Activated naive CD8-positive, alpha-beta T cell treated with anti-CD3 and anti-CD28 coated beads, Interleukin-2, amount 10 ng/mL, durations not matched to agents 7 days and 5 days (primary cell): Measurements from ENCODE around the gene DNAAF5. TPM values are rescaled to one million over a fixed set of nuclear protein-coding genes. Genes with fewer than 3 reads are reported as not detected.
"Not testable (repeated sequence)": the region's sequence is repeated elsewhere in the genome, so short reads cannot be mapped to it uniquely, and the experiment has no call there.

Experiments used
- ATAC-seq: fragments of 150-1000 bp; cut with Tn5 transposase; one replicate; pipeline ENCODE4 v1.10.0; 2021; ENCODE audit warnings: low read depth, moderate library complexity
- POLR2A ChIA-PET: fragments of 350-600 bp; sonication (Branson Sonifier 250); formaldehyde crosslinking; loops from one replicate; lab custom pipeline; 2021; ENCODE audit warnings: antibody characterized with exemption; lab: Charles Lee
- DNase-seq: peaks from one replicate; pipeline ENCODE4 v3.0.0; 2021
- H3K27ac Mint-ChIP-seq: one replicate; pipeline ENCODE4 v1.8.0; 2022; ENCODE audit warnings: mild to moderate bottlenecking, mixed read lengths
- H3K27me3 Mint-ChIP-seq: one replicate; pipeline ENCODE4 v1.8.0; 2022; ENCODE audit warnings: mild to moderate bottlenecking, moderate library complexity, mixed read lengths
- H3K36me3 Mint-ChIP-seq: one replicate; pipeline ENCODE4 v1.8.0; 2021; ENCODE audit warnings: mild to moderate bottlenecking, mixed read lengths
- H3K4me1 Mint-ChIP-seq: one replicate; pipeline ENCODE4 v1.8.0; 2021; ENCODE audit warnings: mixed read lengths
- H3K4me3 Mint-ChIP-seq: one replicate; pipeline ENCODE4 v1.8.0; 2022; ENCODE audit warnings: mild to moderate bottlenecking, moderate library complexity, mixed read lengths
- H3K9me3 Mint-ChIP-seq: one replicate; pipeline ENCODE4 v1.8.0; 2021; ENCODE audit warnings: mixed read lengths
- total RNA-seq, 2 experiments: library from RNA; stranded (reverse); gene quantifications; one replicate each; pipeline ENCODE4 v1.2.3, GENCODE V29; 2021

Gene DNAAF5
- total RNA-seq, 2 experiments from 2014 or later, result 18.3 to 22.4 TPM

- DNase-seq (no peak), ATAC-seq (no peak)
- POLR2A ChIA-PET, result no interaction called here
- H3K27me3 Mint-ChIP-seq, result peaks cover 2% of the 10 kb centered on the region
- no peak overlapping the region for H3K4me3 Mint-ChIP-seq
- H3K9me3 Mint-ChIP-seq, result no peaks in the 10 kb centered on the region
- no peak overlapping the region for H3K27ac Mint-ChIP-seq
- peaks cover 2% of the 10 kb centered on the region for H3K4me1 Mint-ChIP-seq
- no peaks in the 10 kb centered on the region for H3K36me3 Mint-ChIP-seq
These were observed 75.5 kb downstream of the DNAAF5 start for GRCh38 chr7:801940-802381.

- DNase-seq, result no peak
- no peak for ATAC-seq
- Mint-ChIP-seq H3K27ac (no peak overlapping the region), H3K27me3 (peaks cover 2% of the 10 kb centered on the region), H3K4me1 (peaks cover 2% of the 10 kb centered on the region), H3K4me3 (no peak overlapping the region), H3K9me3 (no peaks in the 10 kb centered on the region), H3K36me3 (peaks cover under 1% of the 10 kb centered on the region)
- POLR2A ChIA-PET, result no interaction called here
These were observed 76.2 kb downstream of the DNAAF5 start for GRCh38 chr7:802500-803242.

- H3K4me1 Mint-ChIP-seq, result peaks cover 2% of the 10 kb centered on the region
These were observed 76.7 kb downstream of the DNAAF5 start for GRCh38 chr7:803243-803635.

GRCh38 chr7:803796-804195, 77.3 kb downstream of the DNAAF5 start:
- H3K27me3 Mint-ChIP-seq, result peaks cover 13% of the 10 kb centered on the region
- H3K36me3 Mint-ChIP-seq, H3K4me3 Mint-ChIP-seq, H3K27ac Mint-ChIP-seq, H3K9me3 Mint-ChIP-seq, ATAC-seq, H3K4me1 Mint-ChIP-seq, DNase-seq, POLR2A ChIA-PET: not testable (repeated sequence)

More at GRCh38 chr7:803243-803635, 76.7 kb downstream of the DNAAF5 start:
- no peak for ATAC-seq
- Mint-ChIP-seq H3K27me3 (peaks cover 7% of the 10 kb centered on the region), H3K9me3 (peaks cover 2% of the 10 kb centered on the region), H3K27ac (no peak overlapping the region), H3K4me3 (no peak overlapping the region), H3K36me3 (peaks cover 3% of the 10 kb centered on the region)
- DNase-seq, result no peak
- POLR2A ChIA-PET, result no interaction called here

GRCh38 chr7:805261-805660, 78.8 kb downstream of the DNAAF5 start:
- Mint-ChIP-seq H3K9me3 (peaks cover 2% of the 10 kb centered on the region), H3K4me3 (no peak overlapping the region), H3K36me3 (peaks cover 5% of the 10 kb centered on the region), H3K27me3 (peaks cover 23% of the 10 kb centered on the region), H3K27ac (no peak overlapping the region), H3K4me1 (peaks cover 2% of the 10 kb centered on the region)
- no peak for ATAC-seq
- POLR2A ChIA-PET, result no interaction called here
- no peak for DNase-seq

- Mint-ChIP-seq H3K4me1 (peaks cover 34% of the 10 kb centered on the region), H3K9me3 (no peaks in the 10 kb centered on the region), H3K4me3 (peak overlapping the region; percentile 80), H3K36me3 (peaks cover 4% of the 10 kb centered on the region), H3K27ac (peak overlapping the region; percentile 70), H3K27me3 (peaks cover 31% of the 10 kb centered on the region)
- no peak for ATAC-seq
- POLR2A ChIA-PET, result interaction anchor here (0.7 to 3.3 kb wide), 4 partner anchors 16 to 60 kb away, joined by 3 to 20 read pairs (median 8); partner anchors contain the start of genes GET4 and SUN1
- peak; percentile 54 for DNase-seq
These were observed 89.1 kb downstream of the DNAAF5 start for GRCh38 chr7:815284-816216.

GRCh38 chr7:816300-816750, 89.8 kb downstream of the DNAAF5 start:
- POLR2A ChIA-PET, result interaction anchor here (0.7 to 3.3 kb wide), 5 partner anchors 15 to 200 kb away, joined by 3 to 20 read pairs (median 4); partner anchors contain the start of genes GET4 and SUN1
- peaks cover 4% of the 10 kb centered on the region for H3K36me3 Mint-ChIP-seq
- DNase-seq (peak; percentile 97), ATAC-seq (peak; percentile 99)
- peak overlapping the region; percentile 80 for H3K4me3 Mint-ChIP-seq
- H3K27me3 Mint-ChIP-seq, result peaks cover 27% of the 10 kb centered on the region
- H3K9me3 Mint-ChIP-seq, result no peaks in the 10 kb centered on the region
- peaks cover 36% of the 10 kb centered on the region for H3K4me1 Mint-ChIP-seq
- no peak overlapping the region for H3K27ac Mint-ChIP-seq

GRCh38 chr7:816751-817671, 90.5 kb downstream of the DNAAF5 start:
- H3K9me3 Mint-ChIP-seq, result no peaks in the 10 kb centered on the region
- POLR2A ChIA-PET, result interaction anchor here (0.6 to 3.3 kb wide), 6 partner anchors 15 to 269 kb away, joined by 3 to 20 read pairs (median 4); partner anchors contain the start of genes GET4 and SUN1
- H3K27me3 Mint-ChIP-seq, result peaks cover 20% of the 10 kb centered on the region
- ATAC-seq (peak; percentile 20), DNase-seq (peak; percentile 55)
- no peak overlapping the region for H3K27ac Mint-ChIP-seq
- peaks cover 4% of the 10 kb centered on the region for H3K36me3 Mint-ChIP-seq
- peak overlapping the region; percentile 87 for H3K4me3 Mint-ChIP-seq
- peaks cover 36% of the 10 kb centered on the region for H3K4me1 Mint-ChIP-seq

- Mint-ChIP-seq H3K27me3 (peaks cover 16% of the 10 kb centered on the region), H3K4me3 (peak overlapping the region; percentile 87), H3K27ac (no peak overlapping the region), H3K9me3 (no peaks in the 10 kb centered on the region), H3K36me3 (peaks cover 5% of the 10 kb centered on the region), H3K4me1 (peaks cover 30% of the 10 kb centered on the region)
- POLR2A ChIA-PET, result interaction anchor here (0.6 to 3.3 kb wide), 4 partner anchors 14 to 268 kb away, joined by 3 to 20 read pairs (median 10); partner anchors contain the start of genes GET4 and SUN1
- ATAC-seq (no peak), DNase-seq (no peak)
These were observed 91.7 kb downstream of the DNAAF5 start for GRCh38 chr7:818031-818699.

- H3K27ac Mint-ChIP-seq, result no peak overlapping the region
- POLR2A ChIA-PET, result no interaction called here
- no peak overlapping the region for H3K4me3 Mint-ChIP-seq
- H3K27me3 Mint-ChIP-seq, result peaks cover 2% of the 10 kb centered on the region
- peaks cover 22% of the 10 kb centered on the region for H3K4me1 Mint-ChIP-seq
- ATAC-seq (no peak), DNase-seq (no peak)
- H3K36me3 Mint-ChIP-seq, result peaks cover 7% of the 10 kb centered on the region
- H3K9me3 Mint-ChIP-seq, result no peaks in the 10 kb centered on the region
These were observed 93.8 kb downstream of the DNAAF5 start for GRCh38 chr7:820341-820740.

GRCh38 chr7:821688-822087, 95.2 kb downstream of the DNAAF5 start:
- ATAC-seq (no peak), DNase-seq (no peak)
- Mint-ChIP-seq H3K27ac (no peak overlapping the region), H3K4me3 (no peak overlapping the region), H3K9me3 (no peaks in the 10 kb centered on the region), H3K27me3 (no peaks in the 10 kb centered on the region), H3K4me1 (peaks cover 20% of the 10 kb centered on the region), H3K36me3 (peaks cover 7% of the 10 kb centered on the region)
- POLR2A ChIA-PET, result no interaction called here

- no peak for ATAC-seq
- POLR2A ChIA-PET, result no interaction called here
- H3K36me3 Mint-ChIP-seq, result peaks cover 7% of the 10 kb centered on the region
- H3K27ac Mint-ChIP-seq, result no peak overlapping the region
- H3K4me3 Mint-ChIP-seq, result no peak overlapping the region
- no peak for DNase-seq
- no peaks in the 10 kb centered on the region for H3K27me3 Mint-ChIP-seq
- H3K4me1 Mint-ChIP-seq, result peaks cover 15% of the 10 kb centered on the region
- no peaks in the 10 kb centered on the region for H3K9me3 Mint-ChIP-seq
These were observed 96.3 kb downstream of the DNAAF5 start for GRCh38 chr7:822692-823276.
